OCI-M1 (cell line): Measurements from ENCODE around the gene RMRP.

Experiments used
- DNase-seq: peaks from one replicate; lab custom pipeline; 2025; lab: John Stamatoyannopoulos, UW

The RMRP gene

DNA sequence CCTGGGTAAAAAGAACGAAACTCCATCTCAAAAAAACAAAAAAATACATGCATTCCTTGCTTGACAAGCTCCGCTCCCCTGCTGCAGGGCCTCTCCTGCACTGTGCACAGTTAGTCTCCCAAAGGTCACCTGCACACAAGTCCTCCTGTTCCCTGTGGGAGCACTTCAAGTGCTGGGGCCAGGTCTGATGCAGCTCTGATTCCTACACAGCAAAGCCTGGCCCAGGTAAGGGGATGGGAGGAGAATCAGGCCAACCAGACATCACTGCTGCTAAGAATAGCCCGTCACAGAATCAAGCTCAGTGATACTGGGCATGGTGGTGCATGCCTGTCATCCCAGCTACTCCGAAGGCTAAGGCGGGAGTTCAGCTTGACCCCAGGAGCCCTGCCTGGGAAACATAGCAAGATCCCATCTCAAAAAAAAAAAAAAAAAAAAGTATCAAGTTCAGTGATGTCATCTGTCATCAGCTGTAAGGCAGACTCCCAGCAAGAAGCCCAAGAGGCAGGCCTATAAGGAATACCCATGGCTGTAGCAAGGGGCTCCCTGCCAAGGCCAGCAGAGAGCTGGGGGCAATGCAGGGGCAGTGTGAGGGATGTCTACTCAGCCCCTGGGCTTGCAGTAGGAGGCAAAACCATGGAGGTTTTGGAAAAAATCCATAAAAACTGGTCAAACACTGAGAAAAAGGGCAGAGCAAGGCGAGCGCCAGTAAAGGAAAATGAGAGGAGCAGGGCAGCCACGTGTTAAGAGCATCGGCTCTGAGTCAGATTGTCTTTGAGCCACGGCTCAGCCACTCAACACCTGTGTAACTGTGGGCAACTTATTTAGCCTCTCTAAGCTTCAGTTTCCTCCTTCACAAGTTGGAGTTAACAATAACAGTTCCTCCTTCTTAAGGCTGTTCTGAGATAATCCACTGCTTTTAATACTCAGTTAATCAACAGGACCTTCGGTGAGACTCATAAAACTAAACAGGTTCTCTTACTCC is 28.7 kb upstream of the RMRP start:
- no peak for DNase-seq

DNA sequence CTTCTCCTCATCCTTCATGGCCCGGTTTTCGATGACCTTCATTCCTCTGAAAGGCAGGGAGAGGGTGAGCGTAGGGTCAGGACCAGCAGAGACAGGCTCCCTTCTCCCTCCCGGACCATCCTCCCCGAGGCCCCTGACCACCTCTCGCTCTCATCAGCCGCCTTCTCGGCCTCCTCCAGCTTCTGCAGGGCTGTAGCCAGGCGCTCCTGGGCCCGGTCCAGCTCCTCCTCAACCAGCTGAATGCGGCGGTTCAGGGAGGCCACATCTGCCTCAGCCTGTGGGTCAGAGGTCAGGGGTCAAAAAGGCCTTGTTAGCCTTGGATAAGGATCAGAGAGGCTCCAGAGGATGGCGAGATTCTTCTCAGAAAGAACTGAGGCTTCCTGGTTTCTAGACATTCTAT is 27.7 kb upstream of the RMRP start:
- DNase-seq = no peak

DNA sequence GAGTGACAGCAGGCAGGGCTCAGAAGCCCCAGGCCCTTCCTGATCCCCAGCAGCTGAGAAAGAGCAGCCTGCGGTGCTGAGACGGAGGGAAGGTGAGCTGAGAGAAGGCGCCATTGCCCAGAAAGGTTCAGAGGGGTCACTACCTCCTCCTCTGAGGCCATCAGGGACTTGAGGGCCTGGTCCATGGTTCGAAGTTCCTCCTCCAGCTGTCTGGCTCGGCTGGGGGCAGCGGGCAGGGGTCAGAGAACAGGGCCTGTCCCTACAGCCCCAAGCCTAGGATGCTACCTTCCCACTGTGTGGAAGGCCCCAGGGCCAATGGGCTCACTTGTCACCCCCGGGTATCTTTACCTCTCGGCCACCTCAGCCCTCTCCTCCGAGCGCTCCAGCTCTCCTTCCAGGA is 27.1 kb upstream of the RMRP start:
- DNase-seq = no peak

DNA sequence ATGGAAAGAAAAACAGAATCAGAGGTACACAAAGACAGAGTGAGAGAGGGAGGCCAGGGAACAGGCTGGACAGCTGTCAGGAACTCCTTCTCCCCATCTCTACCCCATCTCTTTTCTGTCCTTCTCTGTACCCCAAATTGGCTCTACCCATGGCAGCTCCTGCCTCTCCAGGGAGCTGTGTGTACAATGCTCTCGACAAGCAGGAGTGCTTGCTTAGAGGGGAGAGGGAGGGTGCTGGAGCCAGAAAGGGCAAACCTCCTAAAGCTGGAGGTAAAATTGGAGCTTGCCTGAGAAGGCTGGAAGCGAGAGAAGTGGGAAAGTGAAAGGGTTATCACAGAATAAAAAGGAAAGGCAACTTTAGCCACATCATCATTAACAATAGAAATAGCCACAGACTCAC is 25.5 kb upstream of the RMRP start:
- no peak for DNase-seq

DNA sequence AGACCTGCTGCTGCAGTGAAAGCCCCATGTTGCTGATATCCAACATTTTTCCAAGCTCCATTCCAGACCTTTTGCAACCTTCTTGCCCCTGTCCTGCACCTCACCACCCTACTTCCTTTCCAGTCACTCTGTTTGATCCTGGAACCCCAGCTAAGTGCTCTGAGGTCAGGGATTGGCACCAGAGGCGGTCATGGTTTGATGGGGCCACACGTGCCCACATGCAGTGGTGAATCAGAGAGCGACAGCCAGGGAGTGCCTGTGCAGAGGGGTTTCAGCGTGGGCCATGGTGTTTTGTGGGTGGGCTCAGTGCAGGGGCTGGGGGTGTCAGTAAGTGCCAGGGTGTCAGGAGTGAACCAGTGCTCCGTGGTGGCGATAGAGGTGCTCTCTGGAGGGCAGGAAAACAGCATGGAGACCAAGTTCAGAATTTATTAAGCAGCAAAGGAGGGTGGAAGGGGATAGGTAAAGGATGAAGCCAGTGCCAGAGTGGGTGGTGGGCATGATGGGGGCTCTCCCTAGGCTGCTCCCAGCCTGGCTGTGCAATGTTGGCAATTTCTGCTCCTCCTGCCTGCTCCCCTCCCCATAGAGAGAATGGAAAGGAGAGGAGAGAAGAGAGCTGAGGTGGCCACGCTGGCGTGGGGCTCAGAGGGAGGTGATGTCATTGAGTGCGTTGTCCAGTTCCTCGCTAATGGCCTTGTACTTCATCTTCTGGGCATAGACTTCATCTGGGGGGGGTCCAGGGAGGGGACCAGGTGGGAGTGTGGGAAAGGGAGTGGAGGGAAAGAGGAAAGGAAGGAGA is 24.9 kb upstream of the RMRP start:
- DNase-seq = no peak

DNA sequence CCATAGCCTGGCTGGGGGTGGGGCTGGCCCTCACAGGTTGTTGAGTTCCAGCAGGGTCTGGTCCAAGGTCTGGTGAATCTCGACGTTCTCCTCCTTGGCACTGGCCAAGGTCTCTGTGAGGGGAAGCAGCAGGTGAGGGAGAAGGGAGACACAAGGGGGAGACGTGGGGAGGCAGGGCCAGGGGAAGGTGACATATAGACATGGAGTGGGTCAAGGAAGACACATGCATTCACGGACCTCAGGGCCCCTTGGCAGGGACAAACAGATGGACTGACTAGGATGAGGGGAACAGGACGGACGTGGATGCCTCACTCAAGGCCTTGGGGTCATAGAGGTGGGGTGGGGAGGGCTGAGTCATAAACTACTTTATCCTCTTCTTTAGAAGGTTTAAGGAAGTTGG is 24.2 kb upstream of the RMRP start:
- no peak for DNase-seq

DNA sequence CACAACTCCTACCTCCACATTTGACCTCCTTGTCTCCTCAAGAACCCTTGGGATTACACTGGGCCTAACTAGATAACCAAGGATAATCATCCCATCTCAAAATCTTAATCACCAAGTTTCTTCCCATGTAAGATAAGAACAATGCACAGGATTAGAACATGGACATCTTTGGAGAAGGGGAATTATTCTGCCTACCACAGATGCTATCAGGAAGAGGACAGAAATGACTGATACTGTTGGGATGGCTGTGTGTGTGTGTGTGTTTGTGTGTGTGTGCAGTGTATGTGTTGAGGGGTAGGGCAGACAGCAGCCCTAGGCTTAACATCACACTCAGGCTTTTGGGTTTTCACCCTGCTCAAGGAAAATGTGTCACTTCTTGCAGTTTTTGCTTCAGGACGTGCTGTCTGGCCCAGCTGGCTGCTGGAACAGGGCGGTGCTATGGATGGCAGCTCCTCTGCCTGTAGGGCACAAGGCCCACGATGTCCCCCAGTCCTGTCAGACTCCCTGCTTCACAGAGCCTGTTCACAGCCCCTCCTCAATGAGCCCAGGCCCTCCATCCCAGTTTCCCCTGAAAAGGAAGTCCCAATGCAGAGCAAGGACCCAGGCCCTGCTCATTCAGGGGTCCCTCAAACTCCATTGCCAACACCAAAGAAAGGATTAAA is 23.7 kb upstream of the RMRP start:
- no peak for DNase-seq

GRCh38 chr9:35680331-35681105 is 22.7 kb upstream of the RMRP start:
- no peak for DNase-seq

- no peak for DNase-seq
These were observed 22.0 kb upstream of the RMRP start for GRCh38 chr9:35679766-35680330.

DNA sequence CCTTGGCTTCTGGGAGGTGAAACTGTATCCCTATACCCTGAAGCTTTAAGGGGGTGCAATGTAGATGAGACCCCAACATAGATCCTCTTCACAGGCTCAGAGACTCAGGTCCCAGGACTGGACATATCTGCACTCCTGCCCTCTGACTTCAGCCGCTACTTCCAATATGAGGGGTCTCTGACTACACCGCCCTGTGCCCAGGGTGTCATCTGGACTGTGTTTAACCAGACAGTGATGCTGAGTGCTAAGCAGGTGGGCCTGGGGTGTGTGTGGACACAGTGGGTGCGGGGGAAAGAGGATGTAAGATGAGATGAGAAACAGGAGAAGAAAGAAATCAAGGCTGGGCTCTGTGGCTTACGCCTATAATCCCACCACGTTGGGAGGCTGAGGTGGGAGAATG is 21.3 kb upstream of the RMRP start:
- DNase-seq = no peak

- no peak for DNase-seq
These were observed 18.0 kb upstream of the RMRP start for GRCh38 chr9:35675732-35676392.

DNA sequence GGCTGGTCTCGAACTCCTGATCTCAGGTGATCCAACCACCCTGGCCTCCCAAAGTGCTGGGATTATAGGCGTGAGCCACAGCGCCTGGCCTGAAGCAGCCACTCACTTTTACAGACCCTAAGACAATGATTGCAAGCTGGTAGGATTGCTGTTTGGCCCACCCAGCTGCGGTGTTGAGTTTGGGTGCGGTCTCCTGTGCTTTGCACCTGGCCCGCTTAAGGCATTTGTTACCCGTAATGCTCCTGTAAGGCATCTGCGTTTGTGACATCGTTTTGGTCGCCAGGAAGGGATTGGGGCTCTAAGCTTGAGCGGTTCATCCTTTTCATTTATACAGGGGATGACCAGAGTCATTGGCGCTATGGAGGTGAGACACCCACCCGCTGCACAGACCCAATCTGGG is 17.4 kb upstream of the RMRP start:
- no peak for DNase-seq

DNA sequence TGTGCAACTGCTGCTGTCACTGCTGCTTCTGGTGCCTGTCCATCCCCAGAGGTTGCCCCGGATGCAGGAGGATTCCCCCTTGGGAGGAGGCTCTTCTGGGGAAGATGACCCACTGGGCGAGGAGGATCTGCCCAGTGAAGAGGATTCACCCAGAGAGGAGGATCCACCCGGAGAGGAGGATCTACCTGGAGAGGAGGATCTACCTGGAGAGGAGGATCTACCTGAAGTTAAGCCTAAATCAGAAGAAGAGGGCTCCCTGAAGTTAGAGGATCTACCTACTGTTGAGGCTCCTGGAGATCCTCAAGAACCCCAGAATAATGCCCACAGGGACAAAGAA is 16.2 kb upstream of the RMRP start:
- no peak for DNase-seq

GRCh38 chr9:35673132-35674024 is 15.6 kb upstream of the RMRP start, which contains the start of gene CA9:
TSS of gene CA9 (plus strand) at chr9:35673928. CDS start at chr9:35673960, 32 bp downstream.
- DNase-seq = no peak

DNA sequence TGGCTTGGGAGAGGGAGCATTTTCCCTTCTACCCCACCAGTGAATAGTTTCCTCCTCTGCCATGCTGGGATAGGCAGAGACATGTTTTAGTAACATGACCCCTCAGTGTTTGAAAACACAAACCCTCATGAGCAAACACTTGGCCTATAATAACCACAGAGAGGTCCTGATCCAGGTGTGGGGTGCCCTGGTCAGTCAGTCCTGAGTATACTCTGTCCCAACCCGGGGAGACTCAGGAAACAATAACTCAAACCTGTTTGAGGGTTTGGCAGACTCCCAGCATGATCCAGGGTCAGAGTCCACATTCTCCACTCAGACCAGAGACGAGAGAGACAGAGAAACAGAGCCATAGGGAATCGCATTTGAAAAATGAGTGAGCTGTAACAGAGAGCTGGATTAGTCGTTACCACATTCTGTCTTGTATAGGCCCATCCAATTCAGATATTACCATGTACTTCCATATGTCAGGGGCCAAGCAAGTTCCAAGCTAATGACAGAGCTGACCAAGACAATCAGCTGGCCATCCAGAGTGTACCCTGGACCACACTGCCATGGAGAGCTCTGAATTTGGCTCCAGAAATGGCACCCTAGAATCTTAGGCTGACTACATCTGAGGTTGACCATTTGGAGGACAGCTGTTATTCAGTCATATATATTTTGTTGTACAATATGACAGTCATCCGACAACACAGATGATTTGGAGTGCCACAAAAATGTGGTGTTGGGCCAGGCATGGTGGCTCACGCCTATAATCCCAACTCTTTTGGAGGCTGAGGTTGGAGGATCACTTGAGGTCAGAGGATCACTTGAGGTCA is 11.7 kb upstream of the RMRP start:
- no peak for DNase-seq

GRCh38 chr9:35667939-35668338 is 10.1 kb upstream of the RMRP start:
- DNase-seq = no peak

DNA sequence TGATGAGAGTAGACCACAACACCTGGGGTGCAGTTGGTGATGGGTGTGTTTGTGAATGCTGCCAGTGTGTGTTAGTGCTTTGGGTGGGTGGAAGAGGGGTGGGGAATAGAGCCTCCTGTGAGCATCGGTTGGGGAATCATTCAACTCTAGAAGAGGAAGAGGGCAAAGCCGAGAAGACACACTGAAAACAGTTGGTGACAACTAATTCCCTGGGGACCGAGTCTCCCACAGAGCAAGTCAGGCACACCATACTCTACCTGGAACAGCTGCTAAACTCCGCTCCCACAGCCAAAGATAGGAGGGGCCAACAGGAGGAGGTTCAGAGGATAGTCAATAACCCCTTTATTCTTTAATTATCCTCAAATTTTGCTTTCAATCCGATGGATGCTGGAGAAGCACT is 8.7 kb upstream of the RMRP start:
- DNase-seq = no peak

- no peak for DNase-seq
These were observed 8.2 kb upstream of the RMRP start for GRCh38 chr9:35666045-35666444.

GRCh38 chr9:35665471-35665818 is 7.6 kb upstream of the RMRP start:
- no peak for DNase-seq
